GM12891 (cell line): ENCODE measurements around the gene GAN.
"Not testable (repeated sequence)": the region's sequence is repeated elsewhere in the genome, so short reads cannot be mapped to it uniquely, and the experiment has no call there.

Experiments used
- POLR2A ChIP-seq: IDR thresholded peaks from 2 replicates; pipeline ENCODE4 v1.6.1; 2011; ENCODE audit warnings: low read depth, low read length, control low read depth
- POLR2AphosphoS5 ChIP-seq: IDR thresholded peaks from 2 replicates; pipeline ENCODE4 v1.6.1; 2011; ENCODE audit warnings: low read depth, low read length, control low read depth
- SPI1 ChIP-seq: IDR thresholded peaks from 2 replicates; pipeline ENCODE4 v1.6.1; 2011; ENCODE audit warnings: low read depth, low read length, control low read depth
- TAF1 ChIP-seq: IDR thresholded peaks from 2 replicates; pipeline ENCODE4 v1.6.1; 2011; ENCODE audit warnings: low read depth, low read length, control low read depth

DNA sequence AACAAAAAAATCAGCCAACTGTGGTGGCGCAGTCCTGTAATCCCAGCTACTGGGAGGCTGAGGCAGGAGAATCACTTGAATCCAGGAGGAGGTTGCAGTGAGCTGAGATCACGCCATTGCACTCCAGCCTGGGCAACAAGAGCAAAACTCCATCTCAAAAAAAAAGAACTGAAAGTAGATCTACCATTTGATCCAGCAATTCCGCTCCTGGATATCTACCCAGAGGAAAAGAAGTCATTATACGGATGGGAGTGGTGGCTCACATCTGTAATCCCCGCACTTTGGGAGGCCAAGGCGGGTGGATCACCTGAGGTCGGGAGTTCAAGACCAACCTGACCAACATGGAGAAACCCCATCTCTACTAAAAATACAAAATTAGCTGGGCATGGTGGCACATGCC lies 107.4 kb downstream of the GAN start:
- not testable (repeated sequence) for TF ChIP-seq POLR2A, POLR2AphosphoS5, TAF1, SPI1
